Effector CD4-positive, alpha-beta T cell (primary cell): ENCODE results near the gene UGT2B28. TPM values are rescaled to one million over a fixed set of nuclear protein-coding genes. Genes with fewer than 3 reads are reported as not detected.
"Not testable (repeated sequence)": the region's sequence is repeated elsewhere in the genome, so short reads cannot be mapped to it uniquely, and the experiment has no call there.

ENCODE experiments used
- DNase-seq: peaks from one replicate; pipeline ENCODE4 v3.0.0-alpha.2; 2020
- total RNA-seq: gene quantifications from one replicate; lab custom pipeline; 2026; lab: John Stamatoyannopoulos, UW

UGT2B28 gene
- total RNA-seq: not detected

GRCh38 chr4:69280081-69280480 lies at the start of gene UGT2B28:
Gene UGT2B28 (plus strand): TSS chr4:69280475. CDS start chr4:69280501, 26 bp downstream.
- not testable (repeated sequence) for DNase-seq

- DNase-seq: no peak
These were observed 41.2 kb upstream of the UGT2B28 start for GRCh38 chr4:69239092-69239491.

GRCh38 chr4:69239557-69240168 lies 40.6 kb upstream of the UGT2B28 start:
- DNase-seq: no peak

GRCh38 chr4:69240787-69241186 lies 39.5 kb upstream of the UGT2B28 start:
- DNase-seq: not testable (repeated sequence)

DNA sequence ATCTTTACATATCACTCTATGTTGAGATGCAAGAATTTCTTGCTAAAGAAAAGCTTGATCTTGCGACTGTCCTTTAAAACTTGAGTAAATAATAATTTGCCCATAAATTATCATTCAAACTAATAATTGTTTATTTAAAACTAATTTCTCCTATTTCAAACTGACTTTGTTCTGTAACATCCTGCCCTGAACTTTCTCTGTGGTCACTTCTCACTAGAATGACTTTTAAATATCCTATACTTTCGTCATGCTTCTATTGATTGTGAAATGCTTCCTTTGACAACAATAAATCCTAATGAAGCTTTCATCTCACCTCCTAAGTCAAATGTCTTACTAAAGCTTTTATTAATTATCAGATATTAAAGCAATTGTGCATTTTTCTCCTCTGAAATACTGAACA lies 38.5 kb upstream of the UGT2B28 start:
- DNase-seq: not testable (repeated sequence)

GRCh38 chr4:69242562-69243240 lies 37.6 kb upstream of the UGT2B28 start:
- not testable (repeated sequence) for DNase-seq

- not testable (repeated sequence) for DNase-seq
These were observed 29.4 kb upstream of the UGT2B28 start for GRCh38 chr4:69250884-69251283.

DNA sequence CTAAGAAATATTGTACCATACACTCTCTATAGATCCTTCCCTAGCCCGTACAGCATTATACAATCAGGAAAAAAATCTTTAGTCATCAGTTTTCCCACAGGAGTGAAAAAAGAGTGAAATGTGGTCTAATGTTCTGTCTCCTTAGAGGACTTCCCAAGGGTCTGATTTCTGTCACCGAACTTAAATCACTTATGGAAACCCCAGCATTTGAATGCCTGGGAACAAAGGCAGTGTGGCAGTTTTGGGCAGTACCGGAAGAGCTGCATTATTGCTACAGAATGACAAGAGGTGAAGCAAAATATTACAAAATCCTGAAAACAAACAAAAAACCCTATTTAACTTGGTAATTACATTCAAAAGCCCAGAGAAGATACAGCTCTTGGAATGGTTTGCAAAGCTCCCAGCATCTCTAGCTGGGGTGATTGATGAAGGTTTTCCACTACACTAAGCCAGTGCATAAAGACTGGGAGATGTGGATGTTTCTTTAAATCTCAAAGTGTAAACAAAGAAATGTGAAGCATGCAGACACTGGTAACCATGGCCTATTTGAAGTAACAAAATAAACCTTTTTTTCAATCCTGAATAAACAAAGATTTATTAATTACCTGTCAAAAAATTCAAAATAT lies 27.0 kb upstream of the UGT2B28 start:
- not testable (repeated sequence) for DNase-seq

DNA sequence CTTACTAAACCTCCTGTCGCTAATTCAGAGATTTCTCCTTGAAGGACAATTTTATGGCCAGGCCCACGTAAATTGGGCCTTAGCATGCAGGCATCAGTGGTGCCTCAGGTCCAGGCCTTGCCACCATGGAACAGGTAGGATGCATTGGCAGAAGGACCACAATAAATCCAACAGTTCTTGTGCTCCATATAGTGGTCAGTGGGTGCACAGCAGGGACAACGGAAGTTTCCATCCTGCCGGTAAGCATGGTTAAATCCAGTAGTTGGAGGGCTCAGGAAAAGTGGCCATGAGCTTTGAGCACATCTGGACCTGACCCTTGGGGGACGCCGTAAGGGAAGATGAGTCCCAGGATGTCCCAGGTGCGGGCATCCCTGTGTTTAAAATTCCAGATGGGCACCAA lies 11.7 kb upstream of the UGT2B28 start:
- not testable (repeated sequence) for DNase-seq

- not testable (repeated sequence) for DNase-seq
These were observed 16.1 kb downstream of the UGT2B28 start for GRCh38 chr4:69296356-69296755.

DNA sequence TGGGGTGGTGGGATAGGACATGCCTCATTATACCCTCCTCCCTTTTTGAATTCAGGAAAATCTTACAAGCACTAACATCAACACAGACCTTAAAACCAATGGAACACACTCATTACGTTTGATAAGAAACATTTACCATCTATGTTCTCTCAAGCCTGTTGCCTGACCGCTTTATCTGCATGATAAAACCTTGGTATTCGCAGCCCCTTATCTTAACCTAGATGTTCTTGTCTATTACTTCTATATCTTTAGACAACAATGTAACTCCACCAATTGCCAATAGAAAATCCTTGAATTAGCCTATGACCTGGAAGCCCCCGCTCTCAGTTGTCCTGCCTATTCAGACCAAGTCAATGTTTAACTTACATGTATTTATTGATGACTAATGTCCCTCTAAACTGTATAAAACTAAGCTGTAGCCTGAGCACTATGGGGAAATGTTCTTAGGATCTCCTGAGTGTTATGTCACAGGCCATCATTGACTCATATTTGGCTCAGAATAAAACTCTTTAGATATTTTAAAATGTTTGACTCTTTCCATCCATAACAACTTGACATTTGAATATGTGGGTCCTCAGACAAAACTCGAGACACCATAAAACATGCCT lies 28.3 kb downstream of the UGT2B28 start:
- not testable (repeated sequence) for DNase-seq

DNA sequence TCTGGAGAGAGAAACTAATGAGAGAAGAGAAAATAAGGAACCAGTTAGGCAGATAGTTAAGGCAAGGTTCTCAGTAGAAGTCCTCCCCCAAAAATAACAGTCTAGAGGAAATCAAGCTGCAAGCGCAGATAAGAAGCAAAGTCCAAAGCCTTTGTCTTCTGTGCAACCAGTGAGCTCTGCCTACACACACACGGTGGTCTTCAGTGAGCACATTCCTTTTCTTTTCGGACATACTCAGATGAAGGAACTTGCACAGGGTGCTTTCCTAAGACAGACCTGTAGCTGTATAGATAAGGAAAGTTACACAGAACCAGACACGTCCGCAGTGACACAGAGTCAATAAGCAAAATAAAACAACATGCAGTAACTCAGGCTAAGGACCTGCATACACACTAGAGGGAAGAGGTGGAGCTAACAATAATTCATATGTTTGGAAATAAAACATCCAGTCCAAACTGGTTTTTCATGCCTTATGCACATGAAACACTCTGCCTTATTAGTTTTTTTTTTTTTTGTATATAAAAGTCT lies 29.3 kb downstream of the UGT2B28 start:
- not testable (repeated sequence) for DNase-seq

DNA sequence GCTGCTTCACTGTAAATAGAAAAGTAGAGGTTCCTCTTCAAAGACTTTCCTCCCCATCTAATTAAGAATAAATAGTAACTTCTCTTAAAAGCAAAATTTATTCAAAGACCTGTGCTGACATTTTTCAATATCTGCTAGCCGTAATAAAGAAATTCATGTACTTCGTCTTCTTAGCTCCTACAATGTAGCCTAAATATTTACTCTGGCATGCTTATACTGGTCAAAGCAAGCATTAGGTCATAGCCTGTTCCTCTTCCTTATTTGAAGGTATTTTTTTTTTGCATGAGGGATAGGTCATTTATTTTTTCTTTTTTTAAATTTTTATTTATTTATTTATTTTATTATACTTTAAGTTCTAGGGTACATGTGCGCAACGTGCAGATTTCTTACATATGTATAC lies 30.0 kb downstream of the UGT2B28 start:
- DNase-seq: not testable (repeated sequence)

GRCh38 chr4:69317669-69318298 lies 37.5 kb downstream of the UGT2B28 start:
- not testable (repeated sequence) for DNase-seq

DNA sequence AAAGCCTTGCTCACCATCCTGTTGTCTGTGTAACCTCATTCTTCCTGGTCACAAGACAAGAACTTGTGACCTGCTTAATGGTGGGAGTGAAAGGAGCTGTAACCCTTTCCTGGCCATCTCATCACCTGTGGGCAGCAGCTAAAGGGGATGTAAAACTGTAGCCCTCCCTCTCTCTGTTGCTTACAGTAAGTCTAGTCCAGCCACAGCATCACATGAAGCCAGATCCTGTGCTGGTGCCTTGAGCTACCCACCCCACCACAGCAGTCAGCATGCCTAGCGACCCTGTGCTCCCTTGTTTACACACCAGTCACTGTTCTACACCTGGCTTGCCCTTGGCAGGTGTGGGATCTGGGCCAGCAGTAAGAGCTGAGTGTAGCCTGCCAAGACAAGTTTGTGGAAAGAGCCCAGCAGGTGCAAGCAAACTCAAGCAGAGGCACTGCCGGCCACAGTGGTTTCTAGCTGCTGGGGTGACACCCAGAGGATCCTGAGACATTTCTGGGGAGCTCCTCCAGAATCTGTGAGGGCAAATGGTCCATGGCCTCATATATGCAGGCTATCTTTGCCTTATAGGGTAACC lies 41.0 kb downstream of the UGT2B28 start:
- DNase-seq: no peak

GRCh38 chr4:69322055-69322454 lies 41.8 kb downstream of the UGT2B28 start:
- no peak for DNase-seq

GRCh38 chr4:69323284-69323683 lies 43.0 kb downstream of the UGT2B28 start:
- no peak for DNase-seq

- no peak for DNase-seq
These were observed 50.2 kb downstream of the UGT2B28 start for GRCh38 chr4:69330345-69331047.

- not testable (repeated sequence) for DNase-seq
These were observed 51.0 kb downstream of the UGT2B28 start for GRCh38 chr4:69331304-69331703.

GRCh38 chr4:69335485-69335884 lies 55.2 kb downstream of the UGT2B28 start:
- DNase-seq: not testable (repeated sequence)

- not testable (repeated sequence) for DNase-seq
These were observed 62.8 kb downstream of the UGT2B28 start for GRCh38 chr4:69343114-69343513.
